K562 (cell line): ENCODE measurements around the gene ALDOC. TPM values are rescaled to one million over a fixed set of nuclear protein-coding genes. Genes with fewer than 3 reads are reported as not detected.

Experiments used
- BMI1 ChIP-seq: fragments of 150-350 bp; IDR thresholded peaks from 2 replicates; pipeline ENCODE4 v1.6.1; 2014; ENCODE audit warnings: low read length
- CTBP1 ChIP-seq: fragments of 450-650 bp; IDR thresholded peaks from 2 replicates; pipeline ENCODE4 v1.6.1; 2016; ENCODE audit warnings: borderline replicate concordance
- FOXJ2 ChIP-seq: fragments of 200-800 bp; sonication (Bioruptor generic); IDR thresholded peaks from 2 replicates; pipeline ENCODE4 v1.6.1; 2016; ENCODE audit warnings: missing genetic modification characterization, missing compliant biosample characterization
- ILK ChIP-seq: fragments of 450-650 bp; IDR thresholded peaks from 2 replicates; pipeline ENCODE4 v1.6.1; 2016; ENCODE audit warnings: missing genetic modification characterization, low read depth, mild to moderate bottlenecking, missing compliant biosample characterization, moderate library complexity, borderline replicate concordance
- IRF2 ChIP-seq: sonication (generic); formaldehyde crosslinking; IDR thresholded peaks from 2 replicates; pipeline ENCODE4 v1.8.1; 2022; ENCODE audit warnings: mild to moderate bottlenecking, missing genetic modification reagents
- MGA ChIP-seq: fragments of 450-650 bp; IDR thresholded peaks from 2 replicates; pipeline ENCODE4 v1.6.1; 2016; ENCODE audit warnings: mild to moderate bottlenecking, moderate library complexity
- SLC30A9 ChIP-seq: fragments of 250-450 bp; sonication (Bioruptor Pico); IDR thresholded peaks from 2 replicates; pipeline ENCODE4 v1.8.0; 2022; ENCODE audit warnings: mild to moderate bottlenecking, moderate library complexity
- SMARCA5 ChIP-seq: fragments of 450-650 bp; IDR thresholded peaks from 2 replicates; pipeline ENCODE4 v1.6.1; 2016
- TCF7 ChIP-seq: sonication (generic); IDR thresholded peaks from 2 replicates; pipeline ENCODE4 v1.6.1; 2016; ENCODE audit warnings: antibody characterized with exemption, borderline replicate concordance
- polyA plus RNA-seq, 8 experiments: library from polyadenylated mRNA; depleted of rRNA in 4 of 8; stranded (reverse) in 5 of 8; unstranded in 3 of 8; fragments of >200 nt; fragmentation: Nextera tagmentation in 2 of 8; fragmentation: Illumina TruSeq in 1 of 8; extraction: Ambion mirVana in 2 of 8; extraction: Trizol in 1 of 8; gene quantifications; 2 replicates each; pipeline versions ENCODE4 v1.2.1 to v1.2.3, GENCODE V29; 2011 to 2014; ENCODE audit warnings: inconsistent platforms in 1 of 8, missing spikeins in 1 of 8
- total RNA-seq, 7 experiments: library from RNA; depleted of rRNA in 6 of 7; stranded (reverse); fragments of >200 nt in 6 of 7; fragmentation: Illumina TruSeq in 2 of 7; extraction: Trizol in 2 of 7; gene quantifications; 2 replicates each; pipeline versions ENCODE4 v1.2.1 to v1.2.3, GENCODE V29; 2011 to 2021; ENCODE audit warnings: low replicate concordance in 1 of 7
- TF ChIP-seq, protein P1 (sequence below): sonication (generic); formaldehyde crosslinking; IDR thresholded peaks from 2 replicates; pipeline ENCODE4 v1.8.1; 2023; ENCODE audit warnings: missing genetic modification reagents, mild to moderate bottlenecking, borderline replicate concordance
- TF ChIP-seq, protein P2 (sequence below): fragments of 250-450 bp; sonication (Bioruptor Pico); IDR thresholded peaks from 2 replicates; pipeline ENCODE4 v1.6.1; 2021; ENCODE audit warnings: mild to moderate bottlenecking

Gene ALDOC
- total and polyA plus RNA-seq, 9 of the 15 experiments (the other 6 are each of a cell fraction or from before 2014, with no cell fraction given), result 43.2 to 263 (median 99.2) TPM

DNA sequence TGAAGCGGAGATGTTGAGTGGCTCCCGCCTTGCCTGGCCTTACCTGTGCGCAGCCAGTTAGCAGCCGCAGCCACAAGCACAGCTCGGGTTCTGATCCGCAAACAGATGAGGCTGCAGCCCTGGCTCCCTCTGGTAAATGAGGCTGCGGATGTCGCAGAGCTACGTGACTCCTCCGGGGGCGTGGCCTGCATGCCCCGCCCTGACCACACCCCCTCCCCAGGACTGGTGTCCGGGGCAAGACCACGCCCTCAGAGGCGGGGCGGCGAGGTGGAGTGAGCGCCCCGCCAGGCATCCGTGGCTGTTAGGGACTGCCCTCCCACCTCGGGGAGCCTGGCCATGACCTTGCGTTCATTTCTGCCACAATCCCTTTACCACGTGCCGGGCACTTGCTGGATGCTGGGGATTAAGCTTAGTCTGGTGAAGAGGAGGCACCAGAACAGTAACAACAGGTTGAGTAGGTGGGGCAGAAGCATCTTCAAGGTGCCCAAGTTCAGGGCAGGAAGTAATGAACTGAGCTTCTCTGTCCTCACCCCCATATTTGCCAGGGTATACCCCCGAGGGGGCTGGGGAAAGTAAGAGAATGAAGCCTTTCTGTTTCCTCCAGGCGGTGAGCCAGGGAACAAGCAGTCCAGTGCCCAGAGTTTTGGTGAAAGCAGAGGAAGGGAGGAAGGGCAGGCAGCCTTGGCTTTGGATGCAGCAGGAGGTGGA, at the start of gene ALDOC (continued):
- TF ChIP-seq, protein P1, sequence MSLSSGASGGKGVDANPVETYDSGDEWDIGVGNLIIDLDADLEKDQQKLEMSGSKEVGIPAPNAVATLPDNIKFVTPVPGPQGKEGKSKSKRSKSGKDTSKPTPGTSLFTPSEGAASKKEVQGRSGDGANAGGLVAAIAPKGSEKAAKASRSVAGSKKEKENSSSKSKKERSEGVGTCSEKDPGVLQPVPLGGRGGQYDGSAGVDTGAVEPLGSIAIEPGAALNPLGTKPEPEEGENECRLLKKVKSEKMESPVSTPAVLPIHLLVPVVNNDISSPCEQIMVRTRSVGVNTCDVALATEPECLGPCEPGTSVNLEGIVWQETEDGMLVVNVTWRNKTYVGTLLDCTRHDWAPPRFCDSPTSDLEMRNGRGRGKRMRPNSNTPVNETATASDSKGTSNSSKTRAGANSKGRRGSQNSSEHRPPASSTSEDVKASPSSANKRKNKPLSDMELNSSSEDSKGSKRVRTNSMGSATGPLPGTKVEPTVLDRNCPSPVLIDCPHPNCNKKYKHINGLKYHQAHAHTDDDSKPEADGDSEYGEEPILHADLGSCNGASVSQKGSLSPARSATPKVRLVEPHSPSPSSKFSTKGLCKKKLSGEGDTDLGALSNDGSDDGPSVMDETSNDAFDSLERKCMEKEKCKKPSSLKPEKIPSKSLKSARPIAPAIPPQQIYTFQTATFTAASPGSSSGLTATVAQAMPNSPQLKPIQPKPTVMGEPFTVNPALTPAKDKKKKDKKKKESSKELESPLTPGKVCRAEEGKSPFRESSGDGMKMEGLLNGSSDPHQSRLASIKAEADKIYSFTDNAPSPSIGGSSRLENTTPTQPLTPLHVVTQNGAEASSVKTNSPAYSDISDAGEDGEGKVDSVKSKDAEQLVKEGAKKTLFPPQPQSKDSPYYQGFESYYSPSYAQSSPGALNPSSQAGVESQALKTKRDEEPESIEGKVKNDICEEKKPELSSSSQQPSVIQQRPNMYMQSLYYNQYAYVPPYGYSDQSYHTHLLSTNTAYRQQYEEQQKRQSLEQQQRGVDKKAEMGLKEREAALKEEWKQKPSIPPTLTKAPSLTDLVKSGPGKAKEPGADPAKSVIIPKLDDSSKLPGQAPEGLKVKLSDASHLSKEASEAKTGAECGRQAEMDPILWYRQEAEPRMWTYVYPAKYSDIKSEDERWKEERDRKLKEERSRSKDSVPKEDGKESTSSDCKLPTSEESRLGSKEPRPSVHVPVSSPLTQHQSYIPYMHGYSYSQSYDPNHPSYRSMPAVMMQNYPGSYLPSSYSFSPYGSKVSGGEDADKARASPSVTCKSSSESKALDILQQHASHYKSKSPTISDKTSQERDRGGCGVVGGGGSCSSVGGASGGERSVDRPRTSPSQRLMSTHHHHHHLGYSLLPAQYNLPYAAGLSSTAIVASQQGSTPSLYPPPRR (CRISPR knock-in tag), result no peak
- TF ChIP-seq TCF7 (no peak), SMARCA5 (no peak), ILK (tag) (no peak), FOXJ2 (tag) (no peak), CTBP1 (peak; percentile 85), BMI1 (no peak), SLC30A9 (CRISPR knock-in tag) (no peak), MGA (peak; percentile 93; the same call in 1 of the 2 replicates), IRF2 (no peak)
- TF ChIP-seq, protein P2, sequence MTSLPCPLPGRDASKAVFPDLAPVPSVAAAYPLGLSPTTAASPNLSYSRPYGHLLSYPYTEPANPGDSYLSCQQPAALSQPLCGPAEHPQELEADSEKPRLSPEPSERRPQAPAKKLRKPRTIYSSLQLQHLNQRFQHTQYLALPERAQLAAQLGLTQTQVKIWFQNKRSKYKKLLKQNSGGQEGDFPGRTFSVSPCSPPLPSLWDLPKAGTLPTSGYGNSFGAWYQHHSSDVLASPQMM (CRISPR knock-in tag), result no peak
